ENCODE data around the gene MSH4.
"Not testable (repeated sequence)": the region's sequence is repeated elsewhere in the genome, so short reads cannot be mapped to it uniquely, and the experiment has no call there.

MSH4 gene

DNA sequence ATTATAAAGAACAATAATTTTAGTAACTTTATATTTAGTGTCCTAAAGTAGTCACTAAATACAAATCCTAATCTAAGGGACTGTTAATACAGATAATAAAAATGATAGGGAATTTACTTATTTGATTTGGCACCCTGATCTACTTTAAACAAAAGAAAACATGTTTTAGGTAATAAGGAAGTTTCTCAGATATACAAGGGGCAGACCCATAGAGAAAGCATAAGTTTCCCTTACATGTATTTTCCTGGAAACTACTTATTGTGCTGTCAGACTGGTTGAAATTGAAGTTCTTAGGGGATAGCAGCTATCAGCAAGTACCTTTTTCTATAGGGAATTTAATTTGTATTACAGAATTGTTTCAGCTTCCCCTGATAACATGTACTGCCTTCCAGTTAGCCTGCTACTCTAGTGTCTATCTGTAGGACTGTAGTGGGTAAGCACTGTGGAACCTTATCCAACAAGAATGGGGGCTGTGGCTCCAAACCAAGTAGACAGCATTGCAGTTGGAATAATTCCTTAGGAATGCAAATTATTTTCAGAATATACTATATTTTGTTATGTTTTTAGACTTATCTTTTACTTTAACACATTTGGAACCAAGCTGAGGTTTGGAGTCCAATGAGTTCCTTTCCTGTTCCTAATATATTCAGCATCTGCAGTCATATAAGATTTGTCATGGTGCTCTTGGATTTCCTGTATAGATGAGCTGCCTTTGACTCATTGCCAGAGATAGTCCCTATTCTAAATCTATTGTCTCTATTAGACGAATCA lies 14.7 kb downstream of the MSH4 start:
- Histone ChIP-seq H3K9me3 (ENCODE audit: insufficient read depth, low read depth, low read length) (no peaks in the 10 kb centered on the region), H3K9ac (ENCODE audit: low read depth, low read length, poor library complexity, severe bottlenecking) (no peak overlapping the region), H3K79me2 (ENCODE audit: insufficient read depth, low read length) (no peaks in the 10 kb centered on the region), H3K27me3 (ENCODE audit: insufficient read depth, low read length, poor library complexity, severe bottlenecking) (no peaks in the 10 kb centered on the region), H3K4me3 (ENCODE audit: low read length, poor library complexity, severe bottlenecking) (no peak overlapping the region), H3K4me1 (ENCODE audit: insufficient read depth, low read length, poor library complexity, severe bottlenecking) (no peaks in the 10 kb centered on the region), H4K20me1 (ENCODE audit: insufficient read depth, low read length, poor library complexity, severe bottlenecking) (no peaks in the 10 kb centered on the region), H3K9me2 (replicated peaks; ENCODE audit: low read depth, low read length) (no peaks in the 10 kb centered on the region), H3F3A (ENCODE audit: low read depth) (no peaks in the 10 kb centered on the region), H3K4me2 (ENCODE audit: low read depth, low read length, poor library complexity, severe bottlenecking) (no peak overlapping the region), H3K36me3 (ENCODE audit: insufficient read depth, low read length) (no peaks in the 10 kb centered on the region), H2AFZ (ENCODE audit: low read length) (no peak overlapping the region)
- TF ChIP-seq CTCF (conservative IDR thresholded peaks at IDR 0.05; ENCODE audit: low read length) (no peak), EZH2phosphoT487 (IDR thresholded peaks at IDR 0.05; ENCODE audit: borderline replicate concordance) (no peak)

DNA sequence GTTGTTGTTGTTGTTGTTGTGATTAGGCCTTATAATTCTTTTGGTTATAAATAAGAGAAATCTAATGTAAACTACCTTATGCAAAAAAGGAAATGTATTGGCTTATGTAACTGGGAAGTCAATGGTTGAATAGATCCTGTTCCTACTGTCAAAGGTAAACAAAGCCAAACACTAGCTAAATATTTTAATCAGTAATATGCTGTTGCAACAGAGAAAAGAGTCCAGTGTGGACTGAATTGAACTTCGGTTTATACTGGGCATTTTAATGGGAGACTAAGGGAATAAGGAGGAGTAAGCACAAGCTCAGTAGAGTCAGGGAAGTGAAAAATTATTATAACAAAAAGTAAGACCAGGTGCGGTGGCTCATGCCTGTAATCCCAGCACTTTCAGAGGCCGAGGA lies 15.4 kb downstream of the MSH4 start:
- Histone ChIP-seq H3K36me3 (ENCODE audit: insufficient read depth, low read length) (no peaks in the 10 kb centered on the region), H3K9ac (ENCODE audit: low read depth, low read length, poor library complexity, severe bottlenecking) (no peak overlapping the region), H3K9me3 (ENCODE audit: insufficient read depth, low read depth, low read length) (no peaks in the 10 kb centered on the region), H3K4me2 (ENCODE audit: low read depth, low read length, poor library complexity, severe bottlenecking) (no peak overlapping the region), H3K27me3 (ENCODE audit: insufficient read depth, low read length, poor library complexity, severe bottlenecking) (no peaks in the 10 kb centered on the region), H3F3A (ENCODE audit: low read depth) (no peaks in the 10 kb centered on the region), H3K4me3 (ENCODE audit: low read length, poor library complexity, severe bottlenecking) (no peak overlapping the region), H3K4me1 (ENCODE audit: insufficient read depth, low read length, poor library complexity, severe bottlenecking) (no peaks in the 10 kb centered on the region), H3K79me2 (ENCODE audit: insufficient read depth, low read length) (no peaks in the 10 kb centered on the region), H2AFZ (ENCODE audit: low read length) (no peak overlapping the region), H3K9me2 (replicated peaks; ENCODE audit: low read depth, low read length) (no peaks in the 10 kb centered on the region), H4K20me1 (ENCODE audit: insufficient read depth, low read length, poor library complexity, severe bottlenecking) (no peaks in the 10 kb centered on the region)
- TF ChIP-seq CTCF (conservative IDR thresholded peaks at IDR 0.05; ENCODE audit: low read length) (no peak), EZH2phosphoT487 (IDR thresholded peaks at IDR 0.05; ENCODE audit: borderline replicate concordance) (no peak)

GRCh38 chr1:75823596-75823995 lies 26.9 kb downstream of the MSH4 start:
- not testable (repeated sequence) for H3F3A ChIP-seq (ENCODE audit: low read depth); H4K20me1 ChIP-seq (ENCODE audit: insufficient read depth, low read length, poor library complexity, severe bottlenecking); H3K36me3 ChIP-seq (ENCODE audit: insufficient read depth, low read length); H3K27me3 ChIP-seq (ENCODE audit: insufficient read depth, low read length, poor library complexity, severe bottlenecking); H3K9me3 ChIP-seq (ENCODE audit: insufficient read depth, low read depth, low read length); H3K9ac ChIP-seq (ENCODE audit: low read depth, low read length, poor library complexity, severe bottlenecking); H3K4me2 ChIP-seq (ENCODE audit: low read depth, low read length, poor library complexity, severe bottlenecking); H3K79me2 ChIP-seq (ENCODE audit: insufficient read depth, low read length); H3K4me3 ChIP-seq (ENCODE audit: low read length, poor library complexity, severe bottlenecking); H2AFZ ChIP-seq (ENCODE audit: low read length); H3K9me2 ChIP-seq (replicated peaks; ENCODE audit: low read depth, low read length); H3K4me1 ChIP-seq (ENCODE audit: insufficient read depth, low read length, poor library complexity, severe bottlenecking)

- peaks cover 5% of the 10 kb centered on the region for H3K4me1 ChIP-seq (ENCODE audit: insufficient read depth, low read length, poor library complexity, severe bottlenecking)
- TF ChIP-seq EZH2phosphoT487 (IDR thresholded peaks at IDR 0.05; ENCODE audit: borderline replicate concordance) (no peak), CTCF (conservative IDR thresholded peaks at IDR 0.05; ENCODE audit: low read length) (no peak)
- no peaks in the 10 kb centered on the region for H3K79me2 ChIP-seq (ENCODE audit: insufficient read depth, low read length)
- no peaks in the 10 kb centered on the region for H3K9me2 ChIP-seq (replicated peaks; ENCODE audit: low read depth, low read length)
- H3K4me3 ChIP-seq (ENCODE audit: low read length, poor library complexity, severe bottlenecking): no peak overlapping the region
- no peak overlapping the region for H2AFZ ChIP-seq (ENCODE audit: low read length)
- H3K9me3 ChIP-seq (ENCODE audit: insufficient read depth, low read depth, low read length): no peaks in the 10 kb centered on the region; the same call in 1 of the 2 replicates
- H3F3A ChIP-seq (ENCODE audit: low read depth): no peaks in the 10 kb centered on the region
- no peak overlapping the region for H3K9ac ChIP-seq (ENCODE audit: low read depth, low read length, poor library complexity, severe bottlenecking)
- no peaks in the 10 kb centered on the region for H3K36me3 ChIP-seq (ENCODE audit: insufficient read depth, low read length)
- no peaks in the 10 kb centered on the region for H4K20me1 ChIP-seq (ENCODE audit: insufficient read depth, low read length, poor library complexity, severe bottlenecking)
- no peaks in the 10 kb centered on the region for H3K27me3 ChIP-seq (ENCODE audit: insufficient read depth, low read length, poor library complexity, severe bottlenecking)
- no peak overlapping the region for H3K4me2 ChIP-seq (ENCODE audit: low read depth, low read length, poor library complexity, severe bottlenecking)
These were observed 39.9 kb downstream of the MSH4 start for GRCh38 chr1:75836528-75837100.

Data from Loucy (cell line).